GM18868 (cell line): ENCODE data around the gene ARFGAP2.
"Not testable (repeated sequence)": the region's sequence is repeated elsewhere in the genome, so short reads cannot be mapped to it uniquely, and the experiment has no call there.

Experiments used
- ATAC-seq: cut with Tn5 transposase; IDR thresholded peaks from one replicate; pipeline ENCODE4 v1.9.1; 2021; ENCODE audit warnings: mild to moderate bottlenecking, moderate library complexity; ENCODE audit not compliant: unreplicated experiment

Gene ARFGAP2

DNA sequence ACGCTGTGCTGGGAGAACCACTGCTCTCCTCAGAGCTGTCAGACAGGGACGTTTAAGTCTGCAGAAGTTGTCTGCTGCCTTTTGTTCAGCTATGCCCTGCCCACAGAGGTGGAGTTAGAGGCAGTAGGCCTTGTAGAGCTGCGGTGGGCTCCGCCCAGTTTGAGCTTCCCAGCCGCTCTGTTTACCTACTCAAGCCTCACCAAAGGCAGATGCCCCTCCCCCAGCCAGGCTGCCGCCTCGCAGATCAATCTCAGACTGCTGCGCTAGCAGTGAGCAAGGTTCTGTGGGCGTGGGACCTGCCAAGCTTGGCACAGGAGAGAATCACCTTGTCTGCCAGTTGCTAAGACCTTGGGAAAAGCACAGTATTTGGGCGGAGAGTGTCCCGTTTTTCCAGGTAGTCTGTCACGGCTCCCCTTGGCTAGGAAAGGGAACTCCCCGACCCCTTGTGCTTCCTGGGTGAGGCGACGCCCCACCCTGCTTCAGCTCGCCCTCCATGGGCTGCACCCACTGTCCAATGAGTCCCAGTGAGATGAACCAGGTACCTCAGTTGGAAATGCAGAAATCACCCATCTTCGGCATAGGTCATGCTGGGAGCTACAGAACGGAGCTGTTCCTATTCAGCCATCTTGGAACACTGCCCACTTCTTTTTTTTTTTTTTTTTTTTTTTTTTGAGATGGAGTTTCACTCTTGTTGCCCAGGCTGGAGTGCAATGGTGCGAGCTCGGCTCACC is 57.6 kb downstream of the ARFGAP2 start:
- not testable (repeated sequence) for ATAC-seq
